Hepatocyte (in vitro differentiated cells): Measurements from ENCODE around the gene HRH4. TPM values are rescaled to one million over a fixed set of nuclear protein-coding genes. Genes with fewer than 3 reads are reported as not detected.

ENCODE experiments used
- DNase-seq: peaks from one replicate; pipeline ENCODE4 v3.0.0-alpha.2; 2016; ENCODE audit warnings: low spot score
- H2AFZ ChIP-seq: fragments of 200-600 bp; sonication (generic); 2 replicates; pipeline ENCODE4 v1.6.0; 2016; ENCODE audit warnings: antibody characterized with exemption, mild to moderate bottlenecking
- H3K27ac ChIP-seq: fragments of 200-600 bp; sonication (generic); 2 replicates; pipeline ENCODE4 v1.5.1; 2016; ENCODE audit warnings: mild to moderate bottlenecking
- H3K27me3 ChIP-seq: fragments of 200-600 bp; sonication (generic); 2 replicates; pipeline ENCODE4 v1.6.1; 2016
- H3K36me3 ChIP-seq: fragments of 200-600 bp; sonication (generic); replicated peaks from 2 replicates; pipeline ENCODE4 v1.5.1; 2016; ENCODE audit warnings: low read depth; ENCODE audit not compliant: insufficient read depth
- H3K4me1 ChIP-seq: fragments of 200-600 bp; sonication (generic); 2 replicates; pipeline ENCODE4 v1.5.1; 2016; ENCODE audit warnings: mild to moderate bottlenecking, moderate library complexity; ENCODE audit not compliant: insufficient read depth
- H3K4me2 ChIP-seq: fragments of 200-600 bp; sonication (generic); 2 replicates; pipeline ENCODE4 v1.6.0; 2016
- H3K4me3 ChIP-seq: fragments of 200-600 bp; sonication (generic); 2 replicates; pipeline ENCODE4 v1.5.1; 2016; ENCODE audit warnings: mild to moderate bottlenecking
- H3K79me2 ChIP-seq: fragments of 200-600 bp; sonication (generic); 2 replicates; pipeline ENCODE4 v1.6.0; 2017; ENCODE audit warnings: mild to moderate bottlenecking
- H3K9me2 ChIP-seq: fragments of 200-600 bp; sonication (generic); replicated peaks from 2 replicates; pipeline ENCODE4 v1.6.0; 2017; ENCODE audit warnings: mild to moderate bottlenecking; ENCODE audit not compliant: insufficient read depth
- H3K9me3 ChIP-seq: fragments of 200-600 bp; sonication (generic); 2 replicates; pipeline ENCODE4 v1.5.1; 2016; ENCODE audit warnings: low read depth, mild to moderate bottlenecking
- H4K20me1 ChIP-seq: fragments of 200-600 bp; sonication (generic); 2 replicates; pipeline ENCODE4 v1.6.0; 2016; ENCODE audit warnings: mild to moderate bottlenecking; ENCODE audit not compliant: insufficient read depth, poor library complexity, severe bottlenecking
- CTCF ChIP-seq: fragments of 200-600 bp; sonication (generic); IDR thresholded peaks from 2 replicates; pipeline ENCODE4 v1.5.1; 2016; ENCODE audit warnings: antibody characterized with exemption, mild to moderate bottlenecking; ENCODE audit not compliant: poor library complexity
- EZH2 ChIP-seq: fragments of 200-600 bp; sonication (generic); IDR thresholded peaks from 2 replicates; pipeline ENCODE4 v1.6.1; 2016; ENCODE audit warnings: antibody characterized with exemption, mild to moderate bottlenecking, borderline replicate concordance
- EZH2phosphoT487 ChIP-seq: fragments of 200-600 bp; sonication (generic); IDR thresholded peaks from one replicate; pipeline ENCODE4 v1.6.1; 2018; ENCODE audit warnings: antibody characterized with exemption, mild to moderate bottlenecking, low read depth, moderate library complexity; ENCODE audit not compliant: unreplicated experiment, severe bottlenecking
- WGBS: methylation state at CpG from one replicate; pipeline ENCODE4 v1.1.6; 2016; ENCODE audit warnings: low lambda C conversion rate; ENCODE audit errors: missing lambda C conversion rate; 5-methylcytosine and 5-hydroxymethylcytosine counted together
- polyA plus RNA-seq: library from polyadenylated mRNA; unstranded; fragments of >200 nt; fragmentation: Nextera tagmentation; extraction: Ambion mirVana; gene quantifications from 2 replicates; pipeline ENCODE4 v1.2.1, GENCODE V29; 2016
- total RNA-seq: library from RNA; depleted of rRNA; stranded (reverse); fragments of >200 nt; gene quantifications from 2 replicates; pipeline ENCODE4 v1.2.3, GENCODE V29; 2014

Gene HRH4
- total RNA-seq (not detected in 2 replicates), polyA plus RNA-seq (not detected in 2 replicates)

GRCh38 chr18:24460388-24460787 is at the start of gene HRH4:
Gene HRH4 (plus strand): TSS chr18:24460637. CDS start chr18:24460729, 92 bp downstream.
- Histone ChIP-seq H3K27ac (no peak within 1 kb of the TSS), H3K4me3 (no peak within 1 kb of the TSS), H3K9me3 (no peaks in the 10 kb centered on the region), H3K4me2 (no peak within 1 kb of the TSS), H2AFZ (no peak within 1 kb of the TSS), H3K4me1 (no peaks in the 10 kb centered on the region), H4K20me1 (no peaks in the 10 kb centered on the region), H3K36me3 (no peaks in the 10 kb centered on the region), H3K79me2 (no peaks in the 10 kb centered on the region), H3K27me3 (no peaks in the 10 kb centered on the region), H3K9me2 (no peaks in the 10 kb centered on the region)
- TF ChIP-seq EZH2 = no peak
- TF ChIP-seq EZH2phosphoT487 = no peak
- TF ChIP-seq CTCF = no peak
- WGBS = 97% methylated on average over 1 of the region's 1 CpG
- DNase-seq = no peak

DNA sequence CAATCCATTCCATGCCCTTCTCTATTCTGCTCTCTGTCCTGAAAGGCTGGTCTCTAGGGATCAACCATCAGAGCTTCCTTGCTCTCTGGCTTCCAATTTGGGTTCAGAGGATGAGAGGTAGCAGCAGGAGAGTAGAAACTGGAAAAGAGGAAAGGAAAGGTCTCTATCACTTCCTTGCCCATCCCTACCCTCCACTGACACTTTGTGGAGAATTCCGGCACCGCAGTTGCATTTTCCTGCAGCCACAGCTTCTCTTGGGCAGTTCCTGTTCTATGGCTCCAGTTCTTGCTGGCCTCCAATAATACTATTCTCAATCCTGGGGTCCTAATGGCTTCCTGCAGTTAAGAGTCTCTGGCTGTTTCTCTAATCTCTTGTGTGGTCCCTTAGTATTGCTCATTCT is 47.3 kb upstream of the HRH4 start:
- no peaks in the 10 kb centered on the region for H3K79me2 ChIP-seq
- no peak for DNase-seq
- H3K27ac ChIP-seq = no peak overlapping the region
- H4K20me1 ChIP-seq = no peaks in the 10 kb centered on the region
- no peaks in the 10 kb centered on the region for H3K9me2 ChIP-seq
- no peaks in the 10 kb centered on the region for H3K9me3 ChIP-seq
- no peak overlapping the region for H2AFZ ChIP-seq
- TF ChIP-seq CTCF (peak; percentile 23), EZH2phosphoT487 (no peak)
- no peak overlapping the region for H3K4me2 ChIP-seq
- H3K4me3 ChIP-seq = no peak overlapping the region
- H3K4me1 ChIP-seq = no peaks in the 10 kb centered on the region
- no peaks in the 10 kb centered on the region for H3K36me3 ChIP-seq
- 80% methylated on average over 2 of the region's 2 CpGs for WGBS
- no peaks in the 10 kb centered on the region for H3K27me3 ChIP-seq

DNA sequence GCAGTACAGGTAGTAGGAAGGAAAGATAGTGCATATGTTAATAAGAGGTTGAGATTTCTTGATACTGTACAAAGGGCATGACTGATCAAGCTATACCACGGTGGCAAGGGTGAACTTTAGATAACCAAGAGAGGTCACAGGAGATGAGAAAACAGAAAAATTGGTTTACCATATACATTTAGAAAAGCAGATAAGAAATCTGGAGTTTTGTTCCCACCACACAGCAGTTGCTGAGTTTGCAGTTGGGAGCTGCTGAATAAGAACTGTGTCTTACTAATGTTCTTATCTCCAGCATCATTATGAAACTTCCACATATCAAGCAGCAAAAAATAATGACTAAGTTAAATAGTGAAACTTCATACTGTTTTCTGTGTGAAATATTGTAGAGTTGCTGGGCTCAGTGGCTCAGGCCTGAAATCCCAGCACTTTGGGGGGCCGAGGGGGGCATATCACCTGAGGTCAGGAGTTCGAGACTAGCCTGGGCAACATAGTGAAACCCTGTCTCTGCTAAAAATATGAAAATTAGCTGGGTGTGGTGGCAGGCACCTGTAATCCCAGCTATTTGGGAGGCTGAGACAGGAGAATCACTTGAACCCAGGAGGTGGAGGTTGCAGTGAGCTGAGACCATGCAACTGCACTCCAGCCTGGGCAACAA is 46.0 kb upstream of the HRH4 start:
- DNase-seq = no peak
- Histone ChIP-seq H3K4me1 (no peaks in the 10 kb centered on the region), H2AFZ (no peak overlapping the region), H3K27ac (no peak overlapping the region), H3K4me3 (no peak overlapping the region), H3K79me2 (no peaks in the 10 kb centered on the region), H3K27me3 (no peaks in the 10 kb centered on the region), H3K4me2 (no peak overlapping the region), H3K9me3 (no peaks in the 10 kb centered on the region), H3K36me3 (no peaks in the 10 kb centered on the region), H3K9me2 (no peaks in the 10 kb centered on the region), H4K20me1 (no peaks in the 10 kb centered on the region)
- 81% methylated on average over 3 of the region's 3 CpGs for WGBS
- TF ChIP-seq EZH2 (no peak), CTCF (no peak), EZH2phosphoT487 (no peak)
